ENCODE measurements around the gene MTURN. TPM values are rescaled to one million over a fixed set of nuclear protein-coding genes. Genes with fewer than 3 reads are reported as not detected.
A peak's percentile ranks its signal among the peaks of the same experiment; 100 is the strongest.
"Not testable (repeated sequence)": the region's sequence is repeated elsewhere in the genome, so short reads cannot be mapped to it uniquely, and the experiment has no call there.

The MTURN gene
- total RNA-seq, 4 donors from 2014 or later: 36.9 to 59.7 (median 45.6) TPM

DNA sequence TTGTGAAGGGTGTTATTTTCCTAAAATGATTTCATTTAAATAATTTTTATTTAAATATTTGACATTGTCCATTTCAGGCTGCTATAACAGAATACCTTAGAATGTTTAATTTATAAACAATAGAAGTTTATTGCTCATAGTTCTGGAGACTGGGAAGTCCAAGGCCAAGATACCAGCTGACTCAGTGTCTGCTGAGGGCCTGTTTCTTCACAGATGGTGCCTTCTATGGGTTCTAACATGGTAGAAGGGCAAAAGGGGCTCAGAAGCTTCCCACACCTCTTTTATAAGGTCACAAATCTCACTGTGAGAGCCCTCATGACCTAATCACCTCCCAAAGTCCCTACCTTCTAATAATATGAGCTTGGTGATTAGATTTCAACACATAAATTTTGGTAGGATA is 50.7 kb downstream of the MTURN start:
- no peak overlapping the region for H3K4me3 ChIP-seq (ENCODE audit: low read depth, poor library complexity, severe bottlenecking)
- intact Hi-C loops (cut with DNase I; ENCODE audit: low total_unique reads): no loop called here
- peak in 1 of 2 donors; percentile 26 for DNase-seq (ENCODE audit: low spot score in 2 of 2)
- TF ChIP-seq, protein P1, sequence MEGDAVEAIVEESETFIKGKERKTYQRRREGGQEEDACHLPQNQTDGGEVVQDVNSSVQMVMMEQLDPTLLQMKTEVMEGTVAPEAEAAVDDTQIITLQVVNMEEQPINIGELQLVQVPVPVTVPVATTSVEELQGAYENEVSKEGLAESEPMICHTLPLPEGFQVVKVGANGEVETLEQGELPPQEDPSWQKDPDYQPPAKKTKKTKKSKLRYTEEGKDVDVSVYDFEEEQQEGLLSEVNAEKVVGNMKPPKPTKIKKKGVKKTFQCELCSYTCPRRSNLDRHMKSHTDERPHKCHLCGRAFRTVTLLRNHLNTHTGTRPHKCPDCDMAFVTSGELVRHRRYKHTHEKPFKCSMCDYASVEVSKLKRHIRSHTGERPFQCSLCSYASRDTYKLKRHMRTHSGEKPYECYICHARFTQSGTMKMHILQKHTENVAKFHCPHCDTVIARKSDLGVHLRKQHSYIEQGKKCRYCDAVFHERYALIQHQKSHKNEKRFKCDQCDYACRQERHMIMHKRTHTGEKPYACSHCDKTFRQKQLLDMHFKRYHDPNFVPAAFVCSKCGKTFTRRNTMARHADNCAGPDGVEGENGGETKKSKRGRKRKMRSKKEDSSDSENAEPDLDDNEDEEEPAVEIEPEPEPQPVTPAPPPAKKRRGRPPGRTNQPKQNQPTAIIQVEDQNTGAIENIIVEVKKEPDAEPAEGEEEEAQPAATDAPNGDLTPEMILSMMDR (IDR thresholded peaks at IDR 0.05): no peak
- TF ChIP-seq POLR2A (IDR thresholded peaks at IDR 0.05): no peak

DNA sequence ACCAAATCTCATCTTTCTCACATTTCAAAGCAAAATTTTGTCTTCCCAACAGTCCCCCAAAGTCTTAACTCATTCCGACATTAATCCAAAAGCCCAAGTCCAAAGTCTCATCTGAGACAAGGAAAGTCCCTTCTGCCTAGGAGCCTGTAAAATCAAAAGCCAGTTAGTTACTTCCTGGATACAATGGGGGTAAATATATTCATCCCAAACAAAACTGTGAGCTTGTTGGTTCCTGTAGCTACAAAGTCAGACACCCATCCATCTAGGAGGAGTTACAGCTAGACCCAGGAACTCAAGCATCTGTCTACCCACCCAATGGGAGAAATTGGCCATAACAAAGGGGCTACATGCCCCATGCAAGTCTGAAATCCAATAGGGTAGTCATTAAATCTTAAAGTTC is 51.9 kb downstream of the MTURN start:
- intact Hi-C loops (cut with DNase I; ENCODE audit: low total_unique reads): no loop called here
- H3K4me3 ChIP-seq (ENCODE audit: low read depth, poor library complexity, severe bottlenecking): no peak overlapping the region
- TF ChIP-seq, protein P1 (IDR thresholded peaks at IDR 0.05): no peak
- no peak for TF ChIP-seq POLR2A (IDR thresholded peaks at IDR 0.05)
- no peak for DNase-seq (ENCODE audit: low spot score in 2 of 2)
- WGBS, 2 donors: 89 to 92% methylated on average over 1 of the region's 1 CpG

DNA sequence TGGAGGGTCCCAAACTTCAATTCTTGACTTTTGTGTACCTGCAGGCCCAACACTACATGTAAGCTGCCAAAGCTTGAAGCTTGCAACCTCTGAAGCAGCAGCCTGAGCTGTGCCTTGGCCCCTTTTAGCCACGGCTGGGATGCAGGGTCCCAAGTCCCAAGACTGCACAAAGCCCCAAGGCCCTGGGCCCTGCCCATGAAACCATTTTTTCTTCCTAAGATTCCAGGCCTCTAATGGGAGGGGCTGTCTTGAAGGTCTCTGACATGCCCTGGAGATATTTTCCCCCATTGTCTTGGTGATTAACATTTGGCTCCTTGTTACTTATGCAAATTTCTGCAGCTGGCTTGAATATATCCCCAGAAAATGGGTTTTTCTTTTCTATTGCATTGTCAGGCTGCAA is 52.7 kb downstream of the MTURN start:
- 83 to 100% methylated on average over 1 of the region's 1 CpG for WGBS, 2 donors
- intact Hi-C loops (cut with DNase I; ENCODE audit: low total_unique reads): no loop called here
- TF ChIP-seq, protein P1 (IDR thresholded peaks at IDR 0.05): no peak
- TF ChIP-seq POLR2A (IDR thresholded peaks at IDR 0.05): no peak

DNA sequence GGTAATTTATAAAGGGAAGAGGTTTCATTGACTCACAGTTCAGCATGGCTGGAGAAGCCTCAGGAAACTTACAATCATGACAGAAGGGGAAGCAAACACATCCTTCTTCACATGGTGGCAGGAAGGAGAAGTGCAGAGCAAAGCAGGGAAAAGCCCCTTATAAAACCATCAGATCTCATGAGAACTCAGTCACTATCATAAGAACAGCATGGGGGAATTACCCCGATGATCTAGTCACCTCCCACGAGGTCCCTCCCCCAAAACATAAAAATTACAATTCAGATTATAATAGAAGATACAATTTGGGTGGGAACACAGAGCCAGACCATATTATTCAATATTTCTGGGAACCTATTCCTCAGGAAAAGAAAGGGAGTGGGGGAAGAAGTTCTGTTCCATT is 53.6 kb downstream of the MTURN start:
- WGBS, 2 donors: 64 to 81% methylated on average over 2 of the region's 2 CpGs
- intact Hi-C loops (cut with DNase I; ENCODE audit: low total_unique reads); DNase-seq (ENCODE audit: low spot score in 2 of 2); H3K4me3 ChIP-seq (ENCODE audit: low read depth, poor library complexity, severe bottlenecking): not testable (repeated sequence)

More for the DNA sequence above, 52.7 kb downstream of the MTURN start:
- no peak for DNase-seq (ENCODE audit: low spot score in 2 of 2)
- no peak overlapping the region for H3K4me3 ChIP-seq (ENCODE audit: low read depth, poor library complexity, severe bottlenecking)

DNA sequence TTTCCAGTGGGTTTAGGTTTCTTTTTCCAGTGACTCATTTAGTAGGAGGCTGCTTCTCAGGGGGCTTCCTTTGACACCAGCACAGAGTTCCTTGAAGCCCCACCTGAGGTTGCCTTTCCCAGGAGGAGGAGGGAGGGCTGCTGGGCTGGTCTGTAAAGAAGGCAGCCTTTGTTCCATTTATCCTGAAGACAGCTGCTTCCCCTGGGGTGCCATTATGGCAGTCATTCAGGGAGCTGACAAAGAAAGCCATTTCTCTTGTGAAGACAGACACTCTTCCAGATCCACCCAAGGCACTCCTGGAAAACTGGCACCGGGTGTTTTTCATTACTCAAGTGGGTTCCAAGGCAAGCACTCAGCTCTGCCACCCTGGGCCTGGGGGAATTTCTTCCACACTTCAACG is 54.0 kb downstream of the MTURN start:
- 39 to 52% methylated on average over 2 of the region's 2 CpGs for WGBS, 2 donors
- TF ChIP-seq POLR2A (IDR thresholded peaks at IDR 0.05): no peak
- TF ChIP-seq, protein P1 (IDR thresholded peaks at IDR 0.05): no peak
- H3K4me3 ChIP-seq (ENCODE audit: low read depth, poor library complexity, severe bottlenecking): no peak overlapping the region

DNA sequence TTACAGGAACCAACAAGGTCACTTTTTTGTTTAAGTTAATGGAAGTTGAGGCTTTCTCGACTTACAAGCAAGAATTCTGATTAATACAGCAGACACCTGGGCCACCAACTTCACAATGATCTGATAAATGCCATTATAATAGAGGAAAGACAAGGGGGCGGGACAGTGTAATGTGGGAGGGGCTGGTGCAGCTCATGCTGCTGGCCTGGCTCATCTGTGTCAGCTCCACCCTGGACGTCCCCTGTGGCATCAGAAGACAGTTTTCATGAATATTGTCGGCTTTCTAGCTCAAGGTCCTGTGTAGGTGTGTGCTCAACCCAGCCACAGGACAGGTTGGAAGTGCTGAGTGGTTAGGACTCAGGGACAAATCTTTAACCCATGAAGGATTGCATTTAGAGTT is 57.0 kb downstream of the MTURN start:
- intact Hi-C loops (cut with DNase I; ENCODE audit: low total_unique reads): no loop called here
- no peak for DNase-seq (ENCODE audit: low spot score in 2 of 2)
- TF ChIP-seq, protein P1 (IDR thresholded peaks at IDR 0.05): no peak
- TF ChIP-seq POLR2A (IDR thresholded peaks at IDR 0.05): no peak
- WGBS, 2 donors: 87 to 91% methylated on average over 4 of the region's 4 CpGs
- H3K4me3 ChIP-seq (ENCODE audit: low read depth, poor library complexity, severe bottlenecking): no peak overlapping the region

More for the DNA sequence above, 54.0 kb downstream of the MTURN start:
- intact Hi-C loops (cut with DNase I; ENCODE audit: low total_unique reads): no loop called here
- DNase-seq (ENCODE audit: low spot score in 2 of 2): peak in 1 of 2 donors; percentile 60
